OCI-LY7 (cell line): ENCODE measurements around the gene DGKB.

Experiments used
- CTCF ChIP-seq: fragments of 200-600 bp; sonication (generic); conservative IDR thresholded peaks from 2 replicates; pipeline ENCODE4 v1.5.1; 2014; ENCODE audit warnings: mild to moderate bottlenecking, antibody characterized with exemption, low read length, moderate library complexity, mixed read lengths
- EZH2phosphoT487 ChIP-seq: fragments of 200-600 bp; sonication (generic); IDR thresholded peaks from 2 replicates; pipeline ENCODE4 v1.6.1; 2018; ENCODE audit warnings: low read depth, borderline replicate concordance, mild to moderate bottlenecking, mixed run types, antibody characterized with exemption, low read length, moderate library complexity, mixed read lengths

GRCh38 chr7:14260011-14260410, 642.5 kb downstream of the DGKB start:
- no peak for TF ChIP-seq CTCF
- TF ChIP-seq EZH2phosphoT487: no peak
